ENCODE measurements around the gene UTP20.

- TF ChIP-seq ZNF169 (tag by site-specific recombination; IDR thresholded peaks at IDR 0.05): no peak
- TF ChIP-seq CTCF (tag by site-specific recombination; IDR thresholded peaks at IDR 0.05): no peak
- TF ChIP-seq ZNF660 (tag by site-specific recombination; IDR thresholded peaks at IDR 0.05): no peak
- TF ChIP-seq ZNF37A (tag by site-specific recombination; IDR thresholded peaks at IDR 0.05): no peak
- no peak for TF ChIP-seq ZNF175 (tag by site-specific recombination; IDR thresholded peaks at IDR 0.05)
- no peak for TF ChIP-seq ZFP37 (tag by site-specific recombination; IDR thresholded peaks at IDR 0.05)
- TF ChIP-seq ZBTB11 (tag by site-specific recombination; conservative IDR thresholded peaks at IDR 0.05; ENCODE audit: low read depth): no peak
- TF ChIP-seq ATF2 (tag by site-specific recombination; IDR thresholded peaks at IDR 0.05; ENCODE audit: low read depth): no peak
Observed at GRCh38 chr12:101372431-101372830, 92.5 kb downstream of the UTP20 start.

Data from HEK293 (cell line).